ENCODE measurements around the gene TJP3.

DNA sequence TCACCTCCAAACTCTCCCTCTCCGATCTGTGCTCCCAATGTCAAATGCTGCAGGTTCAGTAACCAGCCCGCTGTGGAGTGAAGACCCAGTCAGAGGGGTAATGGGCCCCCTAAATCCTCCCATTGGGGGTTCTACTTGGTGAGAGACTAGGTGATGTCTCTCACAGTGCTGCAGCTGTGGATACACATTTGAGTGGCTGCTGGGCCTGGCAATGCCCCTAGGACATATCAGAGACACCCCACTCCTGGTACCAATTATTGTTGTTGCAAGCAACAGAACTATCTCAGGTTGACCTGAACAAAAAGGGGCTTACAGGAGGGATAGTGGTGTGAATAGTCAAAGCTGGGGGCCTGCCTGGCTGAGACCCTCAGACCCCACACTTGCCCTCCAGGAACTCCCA is 73.4 kb downstream of the TJP3 start:
- TF ChIP-seq, protein P1, sequence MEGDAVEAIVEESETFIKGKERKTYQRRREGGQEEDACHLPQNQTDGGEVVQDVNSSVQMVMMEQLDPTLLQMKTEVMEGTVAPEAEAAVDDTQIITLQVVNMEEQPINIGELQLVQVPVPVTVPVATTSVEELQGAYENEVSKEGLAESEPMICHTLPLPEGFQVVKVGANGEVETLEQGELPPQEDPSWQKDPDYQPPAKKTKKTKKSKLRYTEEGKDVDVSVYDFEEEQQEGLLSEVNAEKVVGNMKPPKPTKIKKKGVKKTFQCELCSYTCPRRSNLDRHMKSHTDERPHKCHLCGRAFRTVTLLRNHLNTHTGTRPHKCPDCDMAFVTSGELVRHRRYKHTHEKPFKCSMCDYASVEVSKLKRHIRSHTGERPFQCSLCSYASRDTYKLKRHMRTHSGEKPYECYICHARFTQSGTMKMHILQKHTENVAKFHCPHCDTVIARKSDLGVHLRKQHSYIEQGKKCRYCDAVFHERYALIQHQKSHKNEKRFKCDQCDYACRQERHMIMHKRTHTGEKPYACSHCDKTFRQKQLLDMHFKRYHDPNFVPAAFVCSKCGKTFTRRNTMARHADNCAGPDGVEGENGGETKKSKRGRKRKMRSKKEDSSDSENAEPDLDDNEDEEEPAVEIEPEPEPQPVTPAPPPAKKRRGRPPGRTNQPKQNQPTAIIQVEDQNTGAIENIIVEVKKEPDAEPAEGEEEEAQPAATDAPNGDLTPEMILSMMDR (IDR thresholded peaks at IDR 0.05) = no peak
- no peak for TF ChIP-seq POLR2A (IDR thresholded peaks at IDR 0.05)
